ENCODE measurements around the gene RTRAF. TPM values are rescaled to one million over a fixed set of nuclear protein-coding genes. Genes with fewer than 3 reads are reported as not detected.

Gene RTRAF
- total RNA-seq, 1 experiment from 2014 or later: 190 TPM

DNA sequence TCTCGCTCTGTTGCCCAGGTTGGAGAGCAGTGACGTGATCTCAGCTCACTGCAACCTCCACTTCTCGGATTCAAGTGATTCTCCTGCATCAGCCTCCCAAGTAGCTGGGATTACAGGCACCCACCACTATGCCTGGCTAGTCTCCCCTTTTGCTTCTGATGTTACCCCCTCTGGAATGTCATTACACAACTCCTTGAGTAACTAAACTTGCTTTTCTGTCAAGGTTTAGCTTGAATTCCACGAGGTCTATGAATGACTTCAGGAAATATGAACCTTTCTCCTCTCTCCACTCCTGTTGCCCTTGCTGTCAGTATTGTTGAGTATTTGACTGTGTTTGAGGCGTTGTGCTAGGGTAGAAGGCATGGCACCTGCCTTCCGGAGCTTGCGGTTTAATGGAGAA, 16.8 kb upstream of the RTRAF start:
- TF ChIP-seq EZH2 (IDR thresholded peaks at IDR 0.05): no peak
- TF ChIP-seq SRF (IDR thresholded peaks at IDR 0.05; ENCODE audit: low read depth): no peak
- TF ChIP-seq CTCF (IDR thresholded peaks at IDR 0.05 in 2 of 3, conservative IDR thresholded peaks at IDR 0.05 in 1 of 3; ENCODE audit: borderline replicate concordance in 1 of 3, insufficient read depth in 1 of 3, low read depth in 2 of 3, low read length in 2 of 3): no peak
- TF ChIP-seq POLR2AphosphoS5 (IDR thresholded peaks at IDR 0.05; ENCODE audit: low read depth, low read length): no peak
- Histone ChIP-seq H3K9me2 (ENCODE audit: insufficient read depth) (no peaks in the 10 kb centered on the region), H3K36me3 (ENCODE audit: control insufficient read depth in 1 of 2, insufficient read depth in 2 of 2, low read length in 2 of 2) (no peaks in the 10 kb centered on the region), H3K4me2 (ENCODE audit: low read length) (no peak overlapping the region), H3K9ac (ENCODE audit: low read length) (no peak overlapping the region), H3K4me3 (replicated peaks in 1 of 2; ENCODE audit: low read depth in 1 of 2, low read length in 2 of 2) (no peak overlapping the region), H3K79me2 (ENCODE audit: insufficient read depth, low read length) (no peaks in the 10 kb centered on the region), H3K27ac (ENCODE audit: low read depth, low read length) (no peak overlapping the region), H3K4me1 (ENCODE audit: control insufficient read depth in 1 of 2, insufficient read depth in 2 of 2, low read length in 2 of 2) (no peaks in the 10 kb centered on the region), H4K20me1 (ENCODE audit: insufficient read depth) (no peaks in the 10 kb centered on the region), H3K9me3 (ENCODE audit: control insufficient read depth in 1 of 2, insufficient read depth in 1 of 2, low read depth in 1 of 2, low read length in 2 of 2) (no peaks in the 10 kb centered on the region), H3K27me3 (ENCODE audit: insufficient read depth, low read length) (peaks cover 7% of the 10 kb centered on the region; the same call in 1 of the 2 replicates), H2AFZ (ENCODE audit: low read depth, low read length, poor library complexity, severe bottlenecking) (no peak overlapping the region)
- no peak for DNase-seq (ENCODE audit: low read depth, low spot score)
- POLR2A ChIA-PET: no interaction called here
- no TSS peak for BruUV-seq (replicated peaks)
- CTCF ChIA-PET: no interaction called here
- no peak for ATAC-seq
- RAD21 ChIA-PET (ENCODE audit: low non-redundant PET in 1 of 2, low total read pairs in 2 of 2, uncharacterized antibody in 2 of 2, unreplicated experiment in 2 of 2): no interaction called here
- intact Hi-C loops (cut with micrococcal nuclease): loop anchor here (10.0 kb wide), 1 partner anchor 188 kb away; no protein-coding TSS in a partner anchor

- no peak overlapping the region for H2AFZ ChIP-seq (ENCODE audit: low read depth, low read length, poor library complexity, severe bottlenecking)
- DNase-seq (ENCODE audit: low read depth, low spot score): no peak
- ChIA-PET POLR2A (no interaction called here), RAD21 (ENCODE audit: low non-redundant PET in 1 of 2, low total read pairs in 2 of 2, uncharacterized antibody in 2 of 2, unreplicated experiment in 2 of 2) (no interaction called here), CTCF (no interaction called here)
- no peaks in the 10 kb centered on the region for H3K9me3 ChIP-seq (ENCODE audit: control insufficient read depth in 1 of 2, insufficient read depth in 1 of 2, low read depth in 1 of 2, low read length in 2 of 2)
- no peaks in the 10 kb centered on the region for H3K36me3 ChIP-seq (ENCODE audit: control insufficient read depth in 1 of 2, insufficient read depth in 2 of 2, low read length in 2 of 2)
- no peak overlapping the region for H3K4me2 ChIP-seq (ENCODE audit: low read length)
- no peak overlapping the region for H3K27ac ChIP-seq (ENCODE audit: low read depth, low read length)
- H3K9ac ChIP-seq (ENCODE audit: low read length): no peak overlapping the region
- peaks cover 0 to 6% of the 10 kb centered on the region in 2 experiments; a peak in 1 of 4 replicates for H3K4me1 ChIP-seq (ENCODE audit: control insufficient read depth in 1 of 2, insufficient read depth in 2 of 2, low read length in 2 of 2)
- ATAC-seq: no peak
- H3K27me3 ChIP-seq (ENCODE audit: insufficient read depth, low read length): no peaks in the 10 kb centered on the region
- no peak overlapping the region for H3K4me3 ChIP-seq (replicated peaks in 1 of 2; ENCODE audit: low read depth in 1 of 2, low read length in 2 of 2)
- no TSS peak for BruUV-seq (replicated peaks)
- H3K79me2 ChIP-seq (ENCODE audit: insufficient read depth, low read length): no peaks in the 10 kb centered on the region
- H4K20me1 ChIP-seq (ENCODE audit: insufficient read depth): no peaks in the 10 kb centered on the region
- intact Hi-C loops (cut with micrococcal nuclease): loop anchor here (10.0 kb wide), 1 partner anchor 192 kb away; no protein-coding TSS in a partner anchor
- no peaks in the 10 kb centered on the region for H3K9me2 ChIP-seq (ENCODE audit: insufficient read depth)
- TF ChIP-seq POLR2AphosphoS5 (IDR thresholded peaks at IDR 0.05; ENCODE audit: low read depth, low read length) (no peak), CBX3 (IDR thresholded peaks at IDR 0.05; ENCODE audit: low read depth) (no peak), ATF3 (IDR thresholded peaks at IDR 0.05) (no peak), POLR2A (IDR thresholded peaks at IDR 0.05; ENCODE audit: borderline replicate concordance, extremely low read depth, insufficient read depth, insufficient read length) (no peak), TCF7L2 (IDR thresholded peaks at IDR 0.05; ENCODE audit: borderline replicate concordance, extremely low read depth, insufficient read depth, insufficient read length) (no peak), EGR1 (IDR thresholded peaks at IDR 0.05; ENCODE audit: low read depth) (no peak), ZFX (IDR thresholded peaks at IDR 0.05) (no peak), FOSL1 (IDR thresholded peaks at IDR 0.05; ENCODE audit: low read depth) (no peak), YY1 (IDR thresholded peaks at IDR 0.05; ENCODE audit: extremely low read depth, insufficient replicate concordance, low read depth, low read length) (no peak), ZNF274 (IDR thresholded peaks at IDR 0.05; ENCODE audit: low read depth, low read length) (no peak), CTCF (IDR thresholded peaks at IDR 0.05 in 2 of 3, conservative IDR thresholded peaks at IDR 0.05 in 1 of 3; ENCODE audit: borderline replicate concordance in 1 of 3, insufficient read depth in 1 of 3, low read depth in 2 of 3, low read length in 2 of 3) (no peak), SRF (IDR thresholded peaks at IDR 0.05; ENCODE audit: low read depth) (no peak), JUND (IDR thresholded peaks at IDR 0.05) (no peak), CEBPB (IDR thresholded peaks at IDR 0.05; ENCODE audit: low read depth) (no peak), EZH2phosphoT487 (IDR thresholded peaks at IDR 0.05; ENCODE audit: borderline replicate concordance) (no peak), EZH2 (IDR thresholded peaks at IDR 0.05) (no peak), SP1 (IDR thresholded peaks at IDR 0.05; ENCODE audit: low read depth) (no peak), SIN3A (IDR thresholded peaks at IDR 0.05; ENCODE audit: low read depth) (no peak)
These were observed 12.3 kb upstream of the RTRAF start for GRCh38 chr14:51977075-51977474.

Data from HCT116 (cell line).